ENCODE results near the gene OR2A2. TPM values are rescaled to one million over a fixed set of nuclear protein-coding genes. Genes with fewer than 3 reads are reported as not detected.

OR2A2 gene
- total RNA-seq, 1 donor from 2014 or later, result not detected

DNA sequence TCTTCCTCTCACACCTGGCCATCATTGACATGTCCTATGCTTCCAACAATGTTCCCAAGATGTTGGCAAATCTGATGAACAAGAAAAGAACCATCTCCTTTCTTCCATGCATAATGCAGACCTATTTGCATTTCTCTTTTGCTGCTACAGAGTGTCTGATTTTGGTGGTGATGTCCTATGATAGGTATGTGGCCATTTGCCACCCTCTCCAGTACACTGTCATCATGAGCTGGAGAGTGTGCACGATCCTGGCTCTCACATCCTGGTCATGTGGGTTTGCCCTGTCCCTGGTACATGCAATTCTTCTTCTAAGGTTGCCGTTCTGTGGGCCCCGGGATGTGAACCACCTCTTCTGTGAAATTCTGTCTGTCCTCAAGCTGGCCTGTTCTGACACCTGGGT, 32.8 kb downstream of the OR2A2 start:
- no peak for DNase-seq

DNA sequence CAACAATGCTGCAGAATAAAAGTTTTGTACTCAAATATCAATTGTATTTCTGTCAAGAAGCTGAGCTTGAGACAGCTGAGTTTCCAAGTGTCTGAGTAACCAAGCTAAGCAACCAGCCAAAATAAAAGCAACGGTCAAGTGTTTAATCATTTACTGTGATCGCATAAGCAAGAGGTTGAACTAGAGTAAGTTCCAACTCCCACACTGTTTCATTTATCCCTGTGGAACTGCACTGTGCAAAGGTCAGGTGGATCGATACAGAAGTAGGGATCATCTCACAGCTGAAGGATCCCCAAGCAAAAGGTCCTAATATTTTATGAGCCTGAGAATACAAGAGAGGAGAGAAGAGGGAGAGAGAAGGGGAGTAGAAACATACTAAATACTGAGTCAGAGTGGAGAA, 35.0 kb downstream of the OR2A2 start:
- DNase-seq, result no peak

DNA sequence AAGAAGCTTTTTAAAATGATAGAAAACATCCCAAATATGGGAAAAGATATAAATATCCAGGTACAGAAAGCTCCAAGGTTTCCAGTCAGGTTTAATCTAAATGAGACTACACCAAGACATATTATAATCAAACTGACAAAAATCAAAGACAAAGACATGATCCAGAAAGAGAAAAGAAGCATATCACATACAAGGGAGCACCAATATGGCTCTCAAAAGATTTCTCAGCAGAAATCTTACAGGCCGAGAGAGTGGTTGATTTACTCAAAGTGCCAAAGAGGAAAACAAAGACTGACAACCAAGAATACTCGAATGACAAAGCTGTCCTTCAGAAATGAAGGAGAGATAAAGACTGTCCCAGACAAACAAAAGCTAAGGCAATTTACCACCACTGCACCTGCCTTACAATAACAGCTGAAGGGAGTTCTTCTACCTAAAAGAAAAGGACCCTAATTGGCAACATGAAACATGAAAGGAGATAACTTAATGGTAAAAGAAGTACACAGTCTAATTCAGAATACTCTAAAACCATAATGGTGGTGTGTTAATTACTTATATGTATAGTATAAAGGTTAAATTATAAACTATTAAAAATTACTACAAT, 38.9 kb downstream of the OR2A2 start:
- no peak for DNase-seq

DNA sequence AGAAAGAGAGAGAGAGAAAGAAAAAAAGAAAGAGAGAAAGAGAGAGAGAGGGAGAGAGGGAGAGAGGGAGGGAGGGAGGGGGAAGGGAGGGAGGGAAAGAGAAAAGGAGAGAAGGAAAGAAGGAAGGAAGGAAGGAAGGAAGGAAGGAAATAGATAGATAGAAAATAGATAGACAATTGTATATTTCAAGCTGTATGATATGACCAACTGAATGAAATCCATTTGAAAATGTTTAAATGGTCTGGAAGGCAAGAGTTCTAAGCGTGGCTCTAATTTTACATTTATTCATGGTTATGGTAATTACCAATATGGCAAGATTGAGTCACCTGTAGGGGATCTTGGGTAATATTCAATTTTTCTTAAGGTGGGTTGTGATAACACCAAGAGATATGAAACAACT, 49.5 kb downstream of the OR2A2 start:
- DNase-seq, result no peak

Small RNA genes within 50 kb of the gene (small RNA-seq; reads per million reads assigned to genes)
- not detected for gene OR2A41P (ENCODE audit: low replicate concordance)

Other genes starting within 250 kb of the OR2A2 start
- gene TCAF1, start 207.4 kb upstream of the OR2A2 start, total RNA-seq, result 59.4 TPM
- not detected for gene OR2F2, start 174.3 kb upstream of the OR2A2 start, total RNA-seq
- gene OR2F1, start 154.7 kb upstream of the OR2A2 start, total RNA-seq, result not detected
- not detected for gene OR6B1, start 109.3 kb upstream of the OR2A2 start, total RNA-seq
- not detected for gene OR2A5, start 60.6 kb upstream of the OR2A2 start, total RNA-seq
- gene OR2A25, start 39.8 kb upstream of the OR2A2 start, total RNA-seq, result not detected
- gene OR2A12, start 23.3 kb upstream of the OR2A2 start, total RNA-seq, result not detected
- gene OR2A14, start 13.6 kb downstream of the OR2A2 start, total RNA-seq, result not detected
- gene CTAGE4, start 73.9 kb downstream of the OR2A2 start, total RNA-seq, result 9.1 TPM
- gene ARHGEF35, start 86.2 kb downstream of the OR2A2 start, total RNA-seq, result 10.3 TPM
- gene OR2A42, start 130.0 kb downstream of the OR2A2 start, total RNA-seq, result 0.10 TPM
- gene OR2A7, start 155.2 kb downstream of the OR2A2 start, total RNA-seq, result 12.5 TPM
- gene CTAGE8, start 159.7 kb downstream of the OR2A2 start, total RNA-seq, result 5.3 TPM
- gene OR2A1, start 202.8 kb downstream of the OR2A2 start, total RNA-seq, result 0.20 TPM
- gene ARHGEF5, start 245.8 kb downstream of the OR2A2 start, total RNA-seq, result 14.3 TPM